ENCODE data around the gene CLEC18C. TPM values are rescaled to one million over a fixed set of nuclear protein-coding genes. Genes with fewer than 3 reads are reported as not detected.

The CLEC18C gene
- total RNA-seq, 1 experiment from 2014 or later = 0.59 TPM

- Histone ChIP-seq H2AFZ (ENCODE audit: low read depth, low read length, poor library complexity, severe bottlenecking) (no peak overlapping the region), H3K79me2 (ENCODE audit: insufficient read depth, low read length) (no peaks in the 10 kb centered on the region), H3K27me3 (ENCODE audit: insufficient read depth, low read length) (no peaks in the 10 kb centered on the region), H3K9me2 (ENCODE audit: insufficient read depth) (no peaks in the 10 kb centered on the region), H3K36me3 (ENCODE audit: control insufficient read depth in 1 of 2, insufficient read depth in 2 of 2, low read length in 2 of 2) (peaks cover 24 to 41% of the 10 kb centered on the region in 2 experiments; a peak in 3 of 4 replicates), H3K9me3 (ENCODE audit: control insufficient read depth in 1 of 2, insufficient read depth in 1 of 2, low read depth in 1 of 2, low read length in 2 of 2) (no peaks in the 10 kb centered on the region), H3K4me3 (replicated peaks in 1 of 2; ENCODE audit: low read depth in 1 of 2, low read length in 2 of 2) (no peak overlapping the region), H4K20me1 (ENCODE audit: insufficient read depth) (no peaks in the 10 kb centered on the region), H3K4me2 (ENCODE audit: low read length) (no peak overlapping the region), H3K9ac (ENCODE audit: low read length) (no peak overlapping the region), H3K4me1 (ENCODE audit: control insufficient read depth in 1 of 2, insufficient read depth in 2 of 2, low read length in 2 of 2) (peaks cover 6 to 9% of the 10 kb centered on the region in 2 experiments; a peak in 3 of 4 replicates), H3K27ac (ENCODE audit: low read depth, low read length) (no peak overlapping the region)
- ChIA-PET POLR2A (no interaction called here), RAD21 (ENCODE audit: low non-redundant PET in 1 of 2, low total read pairs in 2 of 2, uncharacterized antibody in 2 of 2, unreplicated experiment in 2 of 2) (no interaction called here), CTCF (no interaction called here)
- intact Hi-C loops (cut with micrococcal nuclease) = loop anchor here (10.0 kb wide), 1 partner anchor 93 kb away; the partner anchor contains the start of gene EXOSC6
- DNase-seq (ENCODE audit: low read depth, low spot score) (no peak), ATAC-seq (no peak)
- TF ChIP-seq EZH2 (IDR thresholded peaks at IDR 0.05) (no peak), REST (IDR thresholded peaks at IDR 0.05; ENCODE audit: low read depth) (no peak), CEBPB (IDR thresholded peaks at IDR 0.05; ENCODE audit: low read depth) (no peak), EZH2phosphoT487 (IDR thresholded peaks at IDR 0.05; ENCODE audit: borderline replicate concordance) (no peak), JUND (IDR thresholded peaks at IDR 0.05) (no peak), ELF1 (IDR thresholded peaks at IDR 0.05; ENCODE audit: borderline replicate concordance, low read depth) (no peak)
- BruUV-seq (replicated peaks) = no TSS peak
Measured at GRCh38 chr16:70161350-70161749, 12.2 kb upstream of the CLEC18C start.

- peaks cover 6 to 9% of the 10 kb centered on the region in 2 experiments; a peak in 3 of 4 replicates for H3K4me1 ChIP-seq (ENCODE audit: control insufficient read depth in 1 of 2, insufficient read depth in 2 of 2, low read length in 2 of 2)
- no peaks in the 10 kb centered on the region for H3K9me3 ChIP-seq (ENCODE audit: control insufficient read depth in 1 of 2, insufficient read depth in 1 of 2, low read depth in 1 of 2, low read length in 2 of 2)
- H2AFZ ChIP-seq (ENCODE audit: low read depth, low read length, poor library complexity, severe bottlenecking) = no peak overlapping the region
- H3K9ac ChIP-seq (ENCODE audit: low read length) = no peak overlapping the region
- H3K4me3 ChIP-seq (replicated peaks in 1 of 2; ENCODE audit: low read depth in 1 of 2, low read length in 2 of 2) = no peak overlapping the region
- intact Hi-C loops (cut with micrococcal nuclease) = loop anchor here (10.0 kb wide), 1 partner anchor 93 kb away; the partner anchor contains the start of gene EXOSC6
- peaks cover 18 to 34% of the 10 kb centered on the region in 2 experiments; a peak in 3 of 4 replicates for H3K36me3 ChIP-seq (ENCODE audit: control insufficient read depth in 1 of 2, insufficient read depth in 2 of 2, low read length in 2 of 2)
- peak overlapping the region; percentile 10; the same call in 1 of the 2 replicates for H3K4me2 ChIP-seq (ENCODE audit: low read length)
- RAD21 ChIA-PET (ENCODE audit: low non-redundant PET in 1 of 2, low total read pairs in 2 of 2, uncharacterized antibody in 2 of 2, unreplicated experiment in 2 of 2) = no interaction called here
- H3K79me2 ChIP-seq (ENCODE audit: insufficient read depth, low read length) = no peaks in the 10 kb centered on the region
- H4K20me1 ChIP-seq (ENCODE audit: insufficient read depth) = no peaks in the 10 kb centered on the region
- H3K27me3 ChIP-seq (ENCODE audit: insufficient read depth, low read length) = no peaks in the 10 kb centered on the region
- H3K9me2 ChIP-seq (ENCODE audit: insufficient read depth) = no peaks in the 10 kb centered on the region
- ATAC-seq (peak; percentile 28; the same call in 1 of the 2 replicates), DNase-seq (ENCODE audit: low read depth, low spot score) (no peak)
- CTCF ChIA-PET = no interaction called here
- POLR2A ChIA-PET = no interaction called here
- no peak overlapping the region for H3K27ac ChIP-seq (ENCODE audit: low read depth, low read length)
- BruUV-seq (replicated peaks) = no TSS peak
- TF ChIP-seq POLR2AphosphoS5 (IDR thresholded peaks at IDR 0.05; ENCODE audit: low read depth, low read length) = no peak
- TF ChIP-seq RAD21 (IDR thresholded peaks at IDR 0.05; ENCODE audit: low read depth) = no peak
- TF ChIP-seq ZFX (IDR thresholded peaks at IDR 0.05) = no peak
- no peak for TF ChIP-seq ZBTB33 (IDR thresholded peaks at IDR 0.05; ENCODE audit: extremely low read depth, insufficient replicate concordance, low read length)
- no peak for TF ChIP-seq EGR1 (IDR thresholded peaks at IDR 0.05; ENCODE audit: low read depth)
- no peak for TF ChIP-seq REST (IDR thresholded peaks at IDR 0.05; ENCODE audit: low read depth)
- no peak for TF ChIP-seq JUND (IDR thresholded peaks at IDR 0.05)
Measured at GRCh38 chr16:70162041-70162451, 11.5 kb upstream of the CLEC18C start.
